Fibroblast of peridontal ligament (primary cell): Measurements from ENCODE around the gene MAP3K6.

Source experiments
- DNase-seq: peaks from one replicate; pipeline ENCODE4 v3.0.0-alpha.2; 2010; ENCODE audit errors: extremely low read depth

MAP3K6 gene

DNA sequence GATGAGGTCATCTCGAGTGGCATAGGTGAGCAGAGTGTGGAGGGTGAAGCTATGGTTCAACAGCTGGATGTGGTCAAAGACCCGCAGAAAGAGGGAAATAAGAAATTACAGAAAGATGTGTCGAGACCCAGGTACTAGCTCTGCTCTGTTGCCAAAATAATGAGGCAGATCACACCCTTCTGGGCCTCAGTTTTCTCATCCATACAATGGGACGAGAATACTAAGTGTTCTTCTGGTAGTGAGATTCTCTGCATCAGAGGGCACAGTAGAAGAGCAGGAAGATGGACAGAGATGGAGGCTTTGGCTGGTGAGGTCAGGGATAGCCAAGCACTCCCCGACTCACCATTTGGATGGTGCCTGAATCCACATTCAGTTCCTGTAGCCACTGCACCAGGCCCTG, 11.1 kb downstream of the MAP3K6 start:
- DNase-seq: no peak

GRCh38 chr1:27353629-27354028, 13.1 kb downstream of the MAP3K6 start:
- no peak for DNase-seq

DNA sequence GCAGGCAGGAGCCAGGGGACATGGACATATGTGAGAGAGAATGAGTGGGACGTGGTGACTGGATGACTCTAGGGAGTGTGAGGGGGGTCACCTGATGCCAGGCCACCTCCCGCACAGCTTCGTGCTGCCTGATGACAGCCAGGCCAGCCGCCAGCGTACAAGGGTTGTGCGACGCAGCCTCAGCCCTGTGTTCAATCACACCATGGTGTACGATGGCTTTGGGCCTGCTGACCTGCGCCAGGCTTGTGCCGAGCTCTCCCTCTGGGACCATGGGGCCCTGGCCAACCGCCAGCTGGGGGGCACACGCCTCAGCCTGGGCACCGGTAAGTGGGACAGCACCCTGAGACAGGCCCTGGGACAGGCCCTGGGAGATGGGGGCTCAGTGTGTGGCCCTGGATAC, 13.6 kb downstream of the MAP3K6 start:
- no peak for DNase-seq

DNA sequence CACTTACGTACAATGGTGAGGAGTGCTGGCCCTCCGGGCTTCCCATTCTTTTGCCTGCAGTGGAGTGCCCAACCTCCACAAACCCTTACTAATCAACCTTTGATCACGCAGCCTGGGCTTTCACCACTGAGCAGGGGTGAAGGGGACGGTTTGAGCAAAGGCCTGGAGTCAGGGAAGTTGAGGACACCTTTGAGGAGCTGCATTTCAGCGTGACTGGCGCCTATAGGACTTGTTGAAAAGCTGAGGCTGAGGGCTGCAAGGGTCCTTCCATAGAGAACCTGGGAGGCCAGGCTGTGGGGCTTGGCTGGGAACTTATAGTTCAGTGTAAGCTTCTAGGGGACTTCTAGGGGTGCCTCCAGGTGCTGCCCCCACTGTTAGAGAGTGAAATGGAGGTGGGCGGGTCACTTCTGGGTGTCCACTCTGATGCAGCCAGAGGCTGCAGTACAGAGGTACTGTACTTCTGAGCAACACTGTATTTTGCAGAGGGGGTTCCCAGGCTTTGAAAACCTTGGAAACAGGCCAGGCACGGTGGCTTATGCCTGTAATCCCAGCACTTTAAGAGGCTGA, 15.1 kb downstream of the MAP3K6 start:
- DNase-seq: no peak

- peak; percentile 9 for DNase-seq
Observed at GRCh38 chr1:27350663-27351540, 15.9 kb downstream of the MAP3K6 start.

GRCh38 chr1:27349784-27350662, 16.7 kb downstream of the MAP3K6 start:
- peak; percentile 39 for DNase-seq

- no peak for DNase-seq
Observed at GRCh38 chr1:27348861-27349783, 17.6 kb downstream of the MAP3K6 start.

- no peak for DNase-seq
Observed at GRCh38 chr1:27346991-27347624, 19.7 kb downstream of the MAP3K6 start.

GRCh38 chr1:27346357-27346756, 20.4 kb downstream of the MAP3K6 start:
- no peak for DNase-seq

DNA sequence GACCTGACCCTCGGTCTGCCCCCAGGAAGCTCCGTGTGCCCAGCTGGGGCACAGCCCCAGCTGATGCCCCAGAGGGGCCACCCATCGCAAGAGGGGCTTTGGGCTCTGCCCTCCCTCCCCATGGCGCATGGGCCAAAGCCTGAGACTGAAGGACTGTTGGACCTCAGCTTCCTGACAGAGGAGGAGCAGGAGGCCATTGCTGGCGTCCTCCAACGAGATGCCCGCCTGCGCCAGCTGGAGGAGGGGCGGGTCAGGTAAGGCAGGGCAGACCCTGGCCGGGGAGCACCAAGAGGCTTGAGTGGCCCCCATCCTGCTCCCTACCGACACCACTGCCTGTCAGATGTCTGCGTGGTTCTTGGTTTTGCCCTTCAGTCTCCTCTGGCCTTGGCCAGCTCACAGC, 21.5 kb downstream of the MAP3K6 start:
- no peak for DNase-seq

DNA sequence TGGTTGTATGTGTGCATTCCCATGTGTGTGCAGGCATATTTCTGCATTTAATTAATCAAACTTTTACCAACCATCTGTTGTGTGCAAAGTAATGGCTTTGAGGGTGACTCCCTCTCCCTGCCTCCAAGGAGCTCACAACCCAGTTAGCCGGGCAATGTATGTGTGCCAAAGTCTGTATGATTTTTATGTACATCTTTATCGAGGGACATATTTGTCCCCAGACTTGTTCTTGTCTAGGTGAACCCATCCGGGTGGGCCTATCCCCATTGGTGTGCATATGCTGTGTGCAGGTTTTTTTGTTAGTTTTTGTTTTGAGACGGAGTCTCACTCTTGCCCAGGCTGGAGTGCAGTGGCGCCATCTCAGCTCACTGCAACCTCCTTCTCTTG, 23.1 kb downstream of the MAP3K6 start:
- no peak for DNase-seq

- DNase-seq: no peak
Observed at GRCh38 chr1:27342778-27343638, 23.8 kb downstream of the MAP3K6 start.

GRCh38 chr1:27342391-27342777, 24.4 kb downstream of the MAP3K6 start:
- no peak for DNase-seq

- peak; percentile 43 for DNase-seq
Observed at GRCh38 chr1:27341525-27342252, 25.1 kb downstream of the MAP3K6 start, which contains the start of gene SYTL1. Gene SYTL1, plus strand, starts transcription at chr1:27342022. Its CDS starts 3,313 bp downstream, at chr1:27345335.

DNA sequence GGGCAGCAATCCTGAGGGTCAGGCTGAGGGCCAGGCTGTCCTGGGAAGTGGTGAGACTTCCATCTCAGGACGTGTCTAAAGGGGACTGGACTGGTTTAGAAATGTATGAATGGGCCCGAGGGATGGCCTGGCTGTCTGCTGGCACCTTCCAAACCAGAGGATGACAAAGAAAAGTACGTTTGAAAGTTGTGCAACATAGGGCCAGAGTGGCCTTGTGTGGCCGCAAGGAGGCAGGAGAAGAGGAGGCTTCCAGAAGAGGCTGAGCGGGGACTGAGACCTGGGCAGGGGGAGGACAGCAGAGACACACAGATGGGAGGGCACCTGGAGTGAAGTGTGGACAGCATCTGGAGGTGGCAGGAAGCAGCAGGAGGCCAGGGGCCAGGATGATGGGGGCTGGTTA, 27.5 kb downstream of the MAP3K6 start:
- DNase-seq: no peak

DNA sequence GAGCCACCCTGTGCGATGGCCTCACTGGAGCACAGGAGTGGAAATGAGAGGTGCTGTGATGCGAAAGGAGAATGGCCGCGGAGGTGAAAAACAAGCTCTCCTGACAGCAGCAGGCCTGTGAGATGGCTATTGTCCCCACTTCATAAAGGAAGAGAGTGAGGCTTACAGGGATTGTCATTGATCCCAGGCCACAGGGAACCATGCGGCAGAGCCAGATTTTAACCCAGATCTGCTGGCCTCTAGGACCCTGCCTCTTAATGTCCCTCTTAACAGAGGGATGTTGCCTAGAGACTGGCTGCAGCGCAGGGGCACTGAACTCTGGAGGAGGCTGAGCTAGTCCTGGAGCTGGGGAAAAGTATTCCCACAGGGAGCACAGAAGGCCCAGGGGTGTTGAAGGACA, 28.0 kb downstream of the MAP3K6 start:
- DNase-seq: no peak

DNA sequence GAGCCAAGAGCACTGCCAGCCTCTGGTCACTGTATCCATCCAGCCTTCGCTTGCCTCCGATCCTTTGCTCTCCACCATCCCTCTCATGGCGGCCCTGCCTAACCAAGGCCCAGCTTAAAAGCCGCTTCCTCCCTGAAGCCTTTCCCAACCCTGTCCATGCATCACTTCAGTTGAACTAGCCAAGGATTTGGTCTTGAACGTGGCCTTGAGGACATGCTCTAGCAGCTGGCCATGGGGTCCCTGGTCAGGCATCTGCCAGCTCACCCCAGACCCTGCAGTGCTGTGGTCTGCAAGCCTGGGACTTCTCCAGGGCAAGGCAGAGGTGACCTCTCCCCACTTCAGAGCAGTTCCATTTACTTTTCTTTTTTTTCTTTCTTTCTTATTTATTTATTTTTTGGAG, 30.0 kb downstream of the MAP3K6 start:
- DNase-seq: no peak

- DNase-seq: no peak
Observed at GRCh38 chr1:27335506-27336422, 31.0 kb downstream of the MAP3K6 start.
